HEK293 (cell line): ENCODE data around the gene RASA3.
"Not testable (repeated sequence)": the region's sequence is repeated elsewhere in the genome, so short reads cannot be mapped to it uniquely, and the experiment has no call there.

ENCODE experiments used
- CTCF ChIA-PET: fragments of 350-600 bp; formaldehyde crosslinking; extraction: SDS; loops from one replicate; lab custom pipeline; 2021; ENCODE audit warnings: antibody characterized with exemption; lab: Yijun Ruan, JAX
- POLR2A ChIA-PET: fragments of 300-600 bp; formaldehyde crosslinking; extraction: SDS; loops from one replicate; lab custom pipeline; 2020; ENCODE audit warnings: antibody characterized with exemption, inconsistent platforms; lab: Yijun Ruan, JAX
- H3K27ac ChIP-seq: fragments of 200-500 bp; sonication (Bioruptor generic); 2 replicates; pipeline ENCODE4 v1.5.1; 2014; ENCODE audit warnings: low read depth, low read length, control low read depth, inconsistent platforms; ENCODE audit errors: extremely low read depth
- H3K36me3 ChIP-seq, 2 experiments: fragments of 200-500 bp in 1 of 2; sonication (Bioruptor generic) in 1 of 2; 1 replicate in 1 of 2; 2 replicates in 1 of 2; pipeline ENCODE4 v1.5.1; 2014 to 2017; ENCODE audit warnings: inconsistent platforms in 2 of 2, low read length in 2 of 2; ENCODE audit not compliant: control insufficient read depth in 2 of 2, insufficient read depth in 1 of 2
- H3K4me1 ChIP-seq: fragments of 200-500 bp; sonication (Bioruptor generic); 2 replicates; pipeline ENCODE4 v1.5.1; 2014; ENCODE audit warnings: mild to moderate bottlenecking, low read length, inconsistent platforms; ENCODE audit not compliant: control insufficient read depth, insufficient read depth
- H3K4me3 ChIP-seq: 2 replicates; pipeline ENCODE4 v1.5.1; 2011; ENCODE audit warnings: low read depth, mild to moderate bottlenecking, control low read depth, low read length, moderate library complexity
- H3K9me3 ChIP-seq: fragments of 200-500 bp; sonication (Bioruptor generic); 2 replicates; pipeline ENCODE4 v1.5.1; 2014; ENCODE audit warnings: low read depth, low read length, inconsistent platforms; ENCODE audit not compliant: control insufficient read depth, insufficient read depth
- BCL6B ChIP-seq: fragments of 450-650 bp; formaldehyde crosslinking; IDR thresholded peaks from 2 replicates; pipeline ENCODE4 v1.5.1; 2017; ENCODE audit warnings: missing biosample characterization, missing genetic modification characterization
- INSM2 ChIP-seq: fragments of 450-650 bp; formaldehyde crosslinking; IDR thresholded peaks from 2 replicates; pipeline ENCODE4 v1.5.1; 2016; ENCODE audit warnings: missing biosample characterization, missing genetic modification characterization
- KLF16 ChIP-seq: fragments of 450-650 bp; formaldehyde crosslinking; IDR thresholded peaks from 2 replicates; pipeline ENCODE4 v1.5.1; 2017; ENCODE audit warnings: missing biosample characterization, missing genetic modification characterization
- TSHZ1 ChIP-seq: fragments of 450-650 bp; formaldehyde crosslinking; IDR thresholded peaks from 2 replicates; pipeline ENCODE4 v1.5.1; 2016; ENCODE audit warnings: missing biosample characterization, missing genetic modification characterization, borderline replicate concordance
- ZBTB44 ChIP-seq: fragments of 450-650 bp; IDR thresholded peaks from 2 replicates; pipeline ENCODE4 v1.5.1; 2018; ENCODE audit warnings: missing biosample characterization, mild to moderate bottlenecking, missing genetic modification characterization
- ZEB2 ChIP-seq: fragments of 450-650 bp; formaldehyde crosslinking; IDR thresholded peaks from 2 replicates; pipeline ENCODE4 v1.5.1; 2016; ENCODE audit warnings: missing biosample characterization, missing genetic modification characterization
- ZNF214 ChIP-seq: fragments of 450-650 bp; formaldehyde crosslinking; IDR thresholded peaks from 2 replicates; pipeline ENCODE4 v1.5.1; 2017; ENCODE audit warnings: missing biosample characterization, mild to moderate bottlenecking, missing genetic modification characterization, borderline replicate concordance
- ZNF350 ChIP-seq: fragments of 450-650 bp; formaldehyde crosslinking; IDR thresholded peaks from 2 replicates; pipeline ENCODE4 v1.5.0; 2017; ENCODE audit warnings: missing biosample characterization, mild to moderate bottlenecking, missing genetic modification characterization
- ZNF37A ChIP-seq: fragments of 450-650 bp; IDR thresholded peaks from 2 replicates; pipeline ENCODE4 v1.5.1; 2018; ENCODE audit warnings: missing biosample characterization, missing genetic modification characterization
- ZNF664 ChIP-seq: fragments of 450-650 bp; formaldehyde crosslinking; IDR thresholded peaks from 2 replicates; pipeline ENCODE4 v1.5.1; 2016; ENCODE audit warnings: missing biosample characterization, missing genetic modification characterization
- ZXDB ChIP-seq: fragments of 450-650 bp; formaldehyde crosslinking; IDR thresholded peaks from 2 replicates; pipeline ENCODE4 v1.5.1; 2016; ENCODE audit warnings: missing biosample characterization, missing genetic modification characterization

Gene RASA3

GRCh38 chr13:114151031-114151430 is 18.6 kb upstream of the RASA3 start (continued):
- TF ChIP-seq BCL6B (tag by site-specific recombination), result no peak
- TF ChIP-seq INSM2 (tag by site-specific recombination), result no peak
- TF ChIP-seq TSHZ1, result no peak
- TF ChIP-seq ZNF664 (tag by site-specific recombination), result no peak
- no peak for TF ChIP-seq ZNF214 (tag by site-specific recombination)
- no peak for TF ChIP-seq ZBTB44 (tag by site-specific recombination)
- TF ChIP-seq, all 188 proteins: peak for 0

GRCh38 chr13:114149774-114150740 is 17.6 kb upstream of the RASA3 start:
- H3K4me3 ChIP-seq, result no peak overlapping the region
- ChIA-PET POLR2A (no interaction called here), CTCF (interaction anchor here (0.6 kb wide), 1 partner anchor 99 kb away, joined by 4 read pairs; no protein-coding TSS in a partner anchor)
- no peak for TF ChIP-seq ZNF350 (tag by site-specific recombination)
- no peak for TF ChIP-seq ZNF37A
- peak; percentile 91 for TF ChIP-seq ZEB2 (tag by site-specific recombination)
- no peak for TF ChIP-seq ZBTB44 (tag by site-specific recombination)
- no peak for TF ChIP-seq KLF16 (tag by site-specific recombination)
- no peak for TF ChIP-seq ZXDB (tag by site-specific recombination)
- H3K27ac ChIP-seq, result no peak overlapping the region
- no peaks in the 10 kb centered on the region for H3K9me3 ChIP-seq
- no peaks in the 10 kb centered on the region for H3K4me1 ChIP-seq
- H3K36me3 ChIP-seq, result no peaks in the 10 kb centered on the region

GRCh38 chr13:114148886-114149285 is 16.5 kb upstream of the RASA3 start:
- CTCF ChIA-PET, H3K36me3 ChIP-seq, H3K9me3 ChIP-seq, H3K27ac ChIP-seq, H3K4me1 ChIP-seq, H3K4me3 ChIP-seq, POLR2A ChIA-PET: not testable (repeated sequence)
